ENCODE measurements around the gene RBM45. TPM values are rescaled to one million over a fixed set of nuclear protein-coding genes. Genes with fewer than 3 reads are reported as not detected.
A peak's percentile ranks its signal among the peaks of the same experiment; 100 is the strongest.

RBM45 gene
- total RNA-seq, 2 donors from 2014 or later = 10.5 to 12.7 TPM

GRCh38 chr2:178069551-178069950 is 42.7 kb upstream of the RBM45 start:
- TF ChIP-seq POLR2A (IDR thresholded peaks at IDR 0.05) (no peak), CTCF (IDR thresholded peaks at IDR 0.05) (peak in 1 of 7 experiments; percentile 9)
- DNase-seq (no peak), ATAC-seq (no peak)
- H3K36me3 ChIP-seq (replicated peaks in 1 of 2; ENCODE audit: insufficient read depth in 1 of 2, low read depth in 2 of 2) = no peaks in the 10 kb centered on the region
- H3K4me3 ChIP-seq = no peak overlapping the region
- 32 to 61% methylated on average over 1 of the region's 1 CpG for WGBS, 2 donors
- H3K27ac ChIP-seq = no peak overlapping the region
- intact Hi-C loops (cut with DNase I) = no loop called here
- H3K9me3 ChIP-seq = no peaks in the 10 kb centered on the region
- no peaks in the 10 kb centered on the region for H3K27me3 ChIP-seq
- H3K4me1 ChIP-seq = peaks cover 55% of the 10 kb centered on the region

- no peak for ATAC-seq
- TF ChIP-seq POLR2A (IDR thresholded peaks at IDR 0.05) (no peak), CTCF (IDR thresholded peaks at IDR 0.05) (no peak)
- intact Hi-C loops (cut with DNase I) = no loop called here
- no peaks in the 10 kb centered on the region for H3K9me3 ChIP-seq
- no peak for DNase-seq
- H3K4me1 ChIP-seq = peaks cover 48% of the 10 kb centered on the region
- H3K4me3 ChIP-seq = no peak overlapping the region
- 9 to 20% methylated on average over 2 of the region's 2 CpGs for whole genome bisulfite sequencing, 2 donors
- peak overlapping the region in 3 of 4 donors; percentile 2 to 38 (median 22) for H3K27ac ChIP-seq
- H3K27me3 ChIP-seq = no peaks in the 10 kb centered on the region
- H3K36me3 ChIP-seq (replicated peaks in 1 of 2; ENCODE audit: insufficient read depth in 1 of 2, low read depth in 2 of 2) = no peaks in the 10 kb centered on the region
Measured at GRCh38 chr2:178070824-178071223, 41.4 kb upstream of the RBM45 start.

GRCh38 chr2:178072000-178072382 is 40.2 kb upstream of the RBM45 start:
- DNase-seq (peak; percentile 16 to 37 (median 27)), ATAC-seq (peak; percentile 1)
- Histone ChIP-seq H3K36me3 (replicated peaks in 1 of 2; ENCODE audit: insufficient read depth in 1 of 2, low read depth in 2 of 2) (no peaks in the 10 kb centered on the region), H3K27ac (peak overlapping the region; percentile 71 to 86 (median 80)), H3K4me3 (no peak overlapping the region), H3K4me1 (peaks cover 48% of the 10 kb centered on the region), H3K9me3 (no peaks in the 10 kb centered on the region), H3K27me3 (no peaks in the 10 kb centered on the region)
- TF ChIP-seq CTCF (IDR thresholded peaks at IDR 0.05) (no peak), POLR2A (IDR thresholded peaks at IDR 0.05) (no peak)
- 30 to 31% methylated on average over 4 to 11 of the region's 11 CpGs for WGBS, 2 donors
- intact Hi-C loops (cut with DNase I) = no loop called here

GRCh38 chr2:178072383-178073301 is 39.6 kb upstream of the RBM45 start, which contains the start of gene PDE11A:
PDE11A (minus strand) TSS chr2:178072777; CDS start chr2:178072437, 340 bp downstream.
- 1 to 2% methylated on average over 28 to 44 of the region's 44 CpGs for WGBS, 2 donors
- intact Hi-C loops (cut with DNase I) = no loop called here
- H3K4me1 ChIP-seq = peaks cover 48% of the 10 kb centered on the region
- no peak for TF ChIP-seq CTCF (IDR thresholded peaks at IDR 0.05)
- peak; percentile 84 to 94 (median 92) for TF ChIP-seq POLR2A (IDR thresholded peaks at IDR 0.05)
- no peaks in the 10 kb centered on the region for H3K36me3 ChIP-seq (replicated peaks in 1 of 2; ENCODE audit: insufficient read depth in 1 of 2, low read depth in 2 of 2)
- no peaks in the 10 kb centered on the region for H3K27me3 ChIP-seq
- no peaks in the 10 kb centered on the region for H3K9me3 ChIP-seq
- H3K27ac ChIP-seq = peak within 1 kb of the TSS; percentile 71 to 86 (median 80)
- ATAC-seq = peak; percentile 99
- peak within 1 kb of the TSS in 1 of 2 donors; percentile 16 for H3K4me3 ChIP-seq
- peak; percentile 95 to 97 (median 96) for DNase-seq
